Measurements from ENCODE around the gene PEAR1.

PEAR1 gene

DNA sequence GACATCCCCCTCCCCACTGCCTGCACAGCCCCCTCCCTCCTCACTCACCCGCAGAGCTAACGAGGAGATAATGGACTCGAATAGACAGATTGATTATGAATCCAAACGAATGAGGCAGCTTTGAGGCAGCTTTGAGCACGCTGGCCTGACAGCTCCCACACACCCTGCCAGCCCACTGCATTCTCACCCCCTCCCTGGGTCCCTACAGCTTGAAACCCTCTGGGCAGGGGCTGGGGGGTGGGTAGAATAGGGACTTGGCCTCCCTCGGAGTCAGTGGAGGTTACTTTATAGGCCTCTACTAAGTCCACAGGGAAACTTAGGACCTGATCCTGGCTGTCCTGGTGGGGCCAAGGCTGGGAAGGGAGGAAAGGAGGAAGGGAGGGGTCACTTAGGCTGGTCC lies 30.9 kb upstream of the PEAR1 start:
- Histone ChIP-seq H2BK120ac (ENCODE audit: insufficient read depth, low read length, poor library complexity) (no peak overlapping the region), H3K14ac (ENCODE audit: low read length) (no peak overlapping the region), H3K23ac (ENCODE audit: low read length) (no peak overlapping the region), H3K18ac (ENCODE audit: low read length) (no peak overlapping the region), H3K36me3 (ENCODE audit: control insufficient read depth in 1 of 2, insufficient read depth in 2 of 2, low read length in 2 of 2) (no peaks in the 10 kb centered on the region), H2BK5ac (ENCODE audit: low read depth, low read length, poor library complexity) (no peak overlapping the region), H3K79me1 (ENCODE audit: low read length) (no peaks in the 10 kb centered on the region), H3K9ac (ENCODE audit: low read length) (no peak overlapping the region), H3K27me3 (ENCODE audit: insufficient read depth, low read length) (peaks cover 43% of the 10 kb centered on the region), H3K9me3 (ENCODE audit: insufficient read depth, low read depth, low read length) (peaks cover 3% of the 10 kb centered on the region), H3K4me2 (ENCODE audit: low read length) (no peak overlapping the region), H4K91ac (ENCODE audit: low read depth, low read length) (peak overlapping the region; percentile 4), H3K27ac (ENCODE audit: low read depth, low read length) (no peak overlapping the region), H3K4ac (ENCODE audit: low read depth, low read length) (no peak overlapping the region), H3K4me1 (ENCODE audit: control insufficient read depth in 1 of 2, insufficient read depth in 2 of 2, low read length in 2 of 2) (peaks cover 8 to 19% of the 10 kb centered on the region in 2 experiments), H2AK5ac (ENCODE audit: low read length) (no peak overlapping the region), H3K4me3 (ENCODE audit: low read depth, low read length) (no peak overlapping the region), H2AFZ (ENCODE audit: insufficient read depth, low read length, poor library complexity) (no peak overlapping the region), H4K8ac (ENCODE audit: low read depth, low read length) (no peak overlapping the region), H4K12ac (ENCODE audit: low read depth, low read length) (no peak overlapping the region), H3K79me2 (ENCODE audit: control insufficient read depth, insufficient read depth, low read length, poor library complexity) (no peaks in the 10 kb centered on the region), H2BK12ac (ENCODE audit: low read length) (no peak overlapping the region)
- no CpG with 5 or more reads among the region's 6 CpGs for WGBS (ENCODE audit: extremely low coverage, insufficient coverage, insufficient read length)
- DNase-seq: no peak

DNA sequence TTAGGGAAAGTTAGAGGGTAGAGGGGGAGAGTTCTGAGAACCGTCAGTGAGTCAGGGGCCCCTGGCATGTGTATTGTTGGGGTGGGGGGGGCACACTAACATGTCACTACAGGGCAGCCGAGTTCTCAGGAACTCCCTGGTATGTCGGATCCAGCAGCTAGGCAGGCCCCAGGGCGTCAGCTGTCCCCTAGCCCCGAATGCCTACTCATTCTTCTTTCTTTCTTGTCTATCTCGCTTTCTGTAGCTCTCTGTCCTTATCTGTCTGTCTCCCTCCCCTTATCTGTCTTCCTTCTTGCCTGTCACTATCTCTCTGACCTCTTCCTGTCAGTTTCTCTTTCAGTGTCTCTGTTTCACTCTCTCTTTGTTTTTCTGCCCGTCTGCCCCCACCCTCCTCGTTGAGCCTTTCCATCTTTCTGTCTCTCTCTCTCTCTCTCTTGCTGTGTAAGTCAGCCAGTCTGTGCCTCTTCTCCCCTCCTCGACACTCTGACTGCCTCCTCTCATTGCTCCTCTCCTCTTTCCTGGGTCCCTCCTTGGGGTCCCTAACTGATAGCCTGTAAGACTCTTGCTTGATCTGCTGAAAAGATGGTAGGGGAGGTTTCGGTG lies 30.4 kb upstream of the PEAR1 start:
- H3K27me3 ChIP-seq (ENCODE audit: insufficient read depth, low read length): peaks cover 38% of the 10 kb centered on the region
- no peak overlapping the region for H2AFZ ChIP-seq (ENCODE audit: insufficient read depth, low read length, poor library complexity)
- no peak overlapping the region for H3K4ac ChIP-seq (ENCODE audit: low read depth, low read length)
- no peaks in the 10 kb centered on the region for H3K79me2 ChIP-seq (ENCODE audit: control insufficient read depth, insufficient read depth, low read length, poor library complexity)
- no CpG with 5 or more reads among the region's 10 CpGs for WGBS (ENCODE audit: extremely low coverage, insufficient coverage, insufficient read length)
- no peak overlapping the region for H4K91ac ChIP-seq (ENCODE audit: low read depth, low read length)
- no peak for DNase-seq
- no peak overlapping the region for H2BK5ac ChIP-seq (ENCODE audit: low read depth, low read length, poor library complexity)
- no peak overlapping the region for H2AK5ac ChIP-seq (ENCODE audit: low read length)
- H4K8ac ChIP-seq (ENCODE audit: low read depth, low read length): no peak overlapping the region
- H3K4me3 ChIP-seq (ENCODE audit: low read depth, low read length): no peak overlapping the region
- H3K27ac ChIP-seq (ENCODE audit: low read depth, low read length): no peak overlapping the region
- H3K79me1 ChIP-seq (ENCODE audit: low read length): no peaks in the 10 kb centered on the region
- H3K23ac ChIP-seq (ENCODE audit: low read length): no peak overlapping the region
- no peak overlapping the region for H2BK12ac ChIP-seq (ENCODE audit: low read length)
- H3K4me1 ChIP-seq (ENCODE audit: control insufficient read depth in 1 of 2, insufficient read depth in 2 of 2, low read length in 2 of 2): peaks cover 8 to 19% of the 10 kb centered on the region in 2 experiments
- no peak overlapping the region for H3K9ac ChIP-seq (ENCODE audit: low read length)
- H4K12ac ChIP-seq (ENCODE audit: low read depth, low read length): no peak overlapping the region
- no peak overlapping the region for H2BK120ac ChIP-seq (ENCODE audit: insufficient read depth, low read length, poor library complexity)
- no peak overlapping the region for H3K4me2 ChIP-seq (ENCODE audit: low read length)
- H3K9me3 ChIP-seq (ENCODE audit: insufficient read depth, low read depth, low read length): peaks cover 3% of the 10 kb centered on the region
- H3K14ac ChIP-seq (ENCODE audit: low read length): no peak overlapping the region
- H3K36me3 ChIP-seq (ENCODE audit: control insufficient read depth in 1 of 2, insufficient read depth in 2 of 2, low read length in 2 of 2): no peaks in the 10 kb centered on the region
- no peak overlapping the region for H3K18ac ChIP-seq (ENCODE audit: low read length)

GRCh38 chr1:156863631-156864030 lies 29.9 kb upstream of the PEAR1 start:
- H3K4ac ChIP-seq (ENCODE audit: low read depth, low read length): no peak overlapping the region
- no peak overlapping the region for H4K12ac ChIP-seq (ENCODE audit: low read depth, low read length)

DNA sequence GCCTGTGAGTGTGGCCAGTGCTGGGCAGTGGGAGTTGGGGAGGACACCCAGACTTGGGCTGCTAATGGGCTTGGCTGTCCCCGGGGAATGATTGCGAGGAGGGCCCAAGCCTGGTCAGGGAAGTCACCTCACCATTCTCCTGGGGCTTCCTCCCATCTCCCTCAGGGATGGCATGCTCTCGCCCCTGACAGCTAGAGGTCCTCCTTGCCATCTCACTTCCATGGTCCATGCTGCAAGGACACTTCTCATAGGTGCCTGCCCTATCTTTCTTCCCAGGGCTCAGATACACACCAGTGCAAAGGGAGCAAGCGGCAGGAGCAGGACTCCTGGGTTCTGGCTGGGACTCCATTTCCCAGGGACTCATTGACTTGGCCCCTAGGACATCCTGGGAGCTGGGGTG lies 28.7 kb upstream of the PEAR1 start:
- Histone ChIP-seq H3K4me1 (ENCODE audit: control insufficient read depth in 1 of 2, insufficient read depth in 2 of 2, low read length in 2 of 2) (peaks cover 8 to 16% of the 10 kb centered on the region in 2 experiments), H3K18ac (ENCODE audit: low read length) (no peak overlapping the region), H2AK5ac (ENCODE audit: low read length) (no peak overlapping the region), H3K4ac (ENCODE audit: low read depth, low read length) (no peak overlapping the region), H3K4me2 (ENCODE audit: low read length) (no peak overlapping the region), H2BK12ac (ENCODE audit: low read length) (no peak overlapping the region), H3K23ac (ENCODE audit: low read length) (no peak overlapping the region), H2AFZ (ENCODE audit: insufficient read depth, low read length, poor library complexity) (no peak overlapping the region), H3K27ac (ENCODE audit: low read depth, low read length) (no peak overlapping the region), H3K9ac (ENCODE audit: low read length) (no peak overlapping the region), H3K79me1 (ENCODE audit: low read length) (no peaks in the 10 kb centered on the region), H3K4me3 (ENCODE audit: low read depth, low read length) (no peak overlapping the region), H2BK120ac (ENCODE audit: insufficient read depth, low read length, poor library complexity) (no peak overlapping the region), H3K14ac (ENCODE audit: low read length) (no peak overlapping the region), H3K9me3 (ENCODE audit: insufficient read depth, low read depth, low read length) (peaks cover 3% of the 10 kb centered on the region), H2BK5ac (ENCODE audit: low read depth, low read length, poor library complexity) (no peak overlapping the region), H3K36me3 (ENCODE audit: control insufficient read depth in 1 of 2, insufficient read depth in 2 of 2, low read length in 2 of 2) (no peaks in the 10 kb centered on the region), H4K91ac (ENCODE audit: low read depth, low read length) (no peak overlapping the region), H4K8ac (ENCODE audit: low read depth, low read length) (no peak overlapping the region), H4K12ac (ENCODE audit: low read depth, low read length) (no peak overlapping the region), H3K79me2 (ENCODE audit: control insufficient read depth, insufficient read depth, low read length, poor library complexity) (no peaks in the 10 kb centered on the region), H3K27me3 (ENCODE audit: insufficient read depth, low read length) (peaks cover 21% of the 10 kb centered on the region)
- DNase-seq: no peak
- WGBS (ENCODE audit: extremely low coverage, insufficient coverage, insufficient read length): no CpG with 5 or more reads among the region's 4 CpGs

More at GRCh38 chr1:156863631-156864030, 29.9 kb upstream of the PEAR1 start:
- Histone ChIP-seq H3K79me2 (ENCODE audit: control insufficient read depth, insufficient read depth, low read length, poor library complexity) (no peaks in the 10 kb centered on the region), H3K4me3 (ENCODE audit: low read depth, low read length) (peak overlapping the region; percentile 2), H3K36me3 (ENCODE audit: control insufficient read depth in 1 of 2, insufficient read depth in 2 of 2, low read length in 2 of 2) (no peaks in the 10 kb centered on the region), H3K14ac (ENCODE audit: low read length) (no peak overlapping the region), H4K8ac (ENCODE audit: low read depth, low read length) (no peak overlapping the region), H3K4me2 (ENCODE audit: low read length) (no peak overlapping the region), H3K18ac (ENCODE audit: low read length) (no peak overlapping the region), H2AK5ac (ENCODE audit: low read length) (no peak overlapping the region), H3K4me1 (ENCODE audit: control insufficient read depth in 1 of 2, insufficient read depth in 2 of 2, low read length in 2 of 2) (peaks cover 8 to 19% of the 10 kb centered on the region in 2 experiments), H3K27ac (ENCODE audit: low read depth, low read length) (no peak overlapping the region), H3K23ac (ENCODE audit: low read length) (peak overlapping the region; percentile 79), H3K79me1 (ENCODE audit: low read length) (no peaks in the 10 kb centered on the region), H2AFZ (ENCODE audit: insufficient read depth, low read length, poor library complexity) (no peak overlapping the region), H4K91ac (ENCODE audit: low read depth, low read length) (no peak overlapping the region), H2BK120ac (ENCODE audit: insufficient read depth, low read length, poor library complexity) (no peak overlapping the region), H3K9me3 (ENCODE audit: insufficient read depth, low read depth, low read length) (peaks cover 3% of the 10 kb centered on the region), H3K9ac (ENCODE audit: low read length) (no peak overlapping the region), H2BK12ac (ENCODE audit: low read length) (no peak overlapping the region), H2BK5ac (ENCODE audit: low read depth, low read length, poor library complexity) (no peak overlapping the region), H3K27me3 (ENCODE audit: insufficient read depth, low read length) (peaks cover 32% of the 10 kb centered on the region)
- no peak for DNase-seq
- WGBS (ENCODE audit: extremely low coverage, insufficient coverage, insufficient read length): no CpG with 5 or more reads among the region's 7 CpGs

Measured in trophoblast cell (in vitro differentiated cells and primary cell).